HepG2 (cell line): Measurements from ENCODE around the gene RPL31. TPM values are rescaled to one million over a fixed set of nuclear protein-coding genes. Genes with fewer than 3 reads are reported as not detected.
A peak's percentile ranks its signal among the peaks of the same experiment; 100 is the strongest.

ENCODE experiments used
- ATAC-seq: fragments of 200-7000 bp; cut with Tn5 transposase; 3 replicates; pipeline ENCODE4 v1.9.1; 2020; ENCODE audit warnings: mild to moderate bottlenecking, moderate library complexity
- BruUV-seq: library from RNA; stranded (reverse); fragments of 400-500 nt; replicated peaks from 2 replicates; lab custom pipeline; 2021; lab: Mats Ljungman, UMichigan
- CTCF ChIA-PET: fragments of 300-600 bp; formaldehyde crosslinking; extraction: SDS; loops from one replicate; lab custom pipeline; 2021; ENCODE audit warnings: low total read pairs, inconsistent platforms, low intra/inter-chr PET ratio; lab: Yijun Ruan, JAX
- POLR2A ChIA-PET: fragments of 350-600 bp; sonication (Branson Sonifier 250); formaldehyde crosslinking; loops from one replicate; lab custom pipeline; 2020; ENCODE audit warnings: antibody characterized with exemption, inconsistent platforms; lab: Yijun Ruan, JAX
- DNase-seq: peaks from one replicate; pipeline ENCODE4 v3.0.0-alpha.2; 2015; ENCODE audit warnings: low spot score
- FAIRE-seq: peaks from 3 replicates; lab custom pipeline; 2011; peaks lifted over from hg19 to GRCh38; lab: Jason Lieb, UNC
- H2AFZ ChIP-seq: one replicate; pipeline ENCODE4 v1.6.1; 2011; ENCODE audit warnings: low read length, inconsistent platforms
- H3K27ac ChIP-seq: fragments of 300-600 bp; 3 replicates; pipeline ENCODE4 v1.8.0; 2011; ENCODE audit warnings: mixed run types, mild to moderate bottlenecking, mixed read lengths, low read length, inconsistent platforms; ENCODE audit not compliant: insufficient read depth; ENCODE audit errors: extremely low read length
- H3K27me3 ChIP-seq, 2 experiments: fragments of 200-600 bp in 1 of 2; 2 replicates in 1 of 2; 3 replicates in 1 of 2; pipeline versions ENCODE4 v1.6.0 to v1.8.0; 2011; ENCODE audit warnings: low read length in 2 of 2, mild to moderate bottlenecking in 2 of 2, moderate library complexity in 2 of 2, inconsistent platforms in 1 of 2; ENCODE audit not compliant: insufficient read depth in 2 of 2, control insufficient read depth in 1 of 2
- H3K36me3 ChIP-seq, 2 experiments: fragments of 200-600 bp in 1 of 2; replicated peaks in 1 of 2; 2 replicates in 1 of 2; 3 replicates in 1 of 2; pipeline versions ENCODE4 v1.5.1 to v1.8.0; 2011; ENCODE audit warnings: low read length in 2 of 2, inconsistent platforms in 1 of 2; ENCODE audit not compliant: insufficient read depth in 2 of 2, control insufficient read depth in 1 of 2
- H3K4me1 ChIP-seq: 2 replicates; pipeline ENCODE4 v1.5.1; 2012; ENCODE audit warnings: low read length, inconsistent platforms; ENCODE audit not compliant: insufficient read depth
- H3K4me2 ChIP-seq: 2 replicates; pipeline ENCODE4 v1.6.0; 2011; ENCODE audit warnings: low read depth, low read length, inconsistent platforms
- H3K4me3 ChIP-seq, 3 experiments: fragments of 200-600 bp in 1 of 3; sonication (generic), shearing (Covaris generic) in 1 of 3; replicated peaks in 1 of 3; 2 replicates each; pipeline ENCODE4 v1.5.1; 2011 to 2016; ENCODE audit warnings: low read length in 3 of 3, inconsistent platforms in 2 of 3, low read depth in 2 of 3, mild to moderate bottlenecking in 2 of 3, control low read depth in 1 of 3, mixed read lengths in 1 of 3; ENCODE audit not compliant: insufficient read depth in 1 of 3
- H3K79me2 ChIP-seq: one replicate; pipeline ENCODE4 v1.6.1; 2011; ENCODE audit warnings: low read length, inconsistent platforms; ENCODE audit not compliant: insufficient read depth
- H3K9ac ChIP-seq: 2 replicates; pipeline ENCODE4 v1.6.0; 2011; ENCODE audit warnings: mild to moderate bottlenecking, low read depth, low read length, inconsistent platforms; ENCODE audit not compliant: insufficient read depth
- H3K9me3 ChIP-seq: 2 replicates; pipeline ENCODE4 v1.5.1; 2012; ENCODE audit warnings: mild to moderate bottlenecking, low read length
- H4K20me1 ChIP-seq: 2 replicates; pipeline ENCODE4 v1.6.0; 2011; ENCODE audit warnings: inconsistent platforms, mild to moderate bottlenecking, low read length, moderate library complexity; ENCODE audit not compliant: insufficient read depth
- AGO2 ChIP-seq: fragments of 200-400 bp; formaldehyde crosslinking; optimal IDR thresholded peaks from 2 replicates; pipeline ENCODE3; 2017; ENCODE audit warnings: mild to moderate bottlenecking, low read depth, low read length, moderate library complexity
- ELF4 ChIP-seq: sonication (generic); formaldehyde crosslinking; IDR thresholded peaks from 2 replicates; pipeline ENCODE4 v1.5.0; 2020; ENCODE audit warnings: missing genetic modification reagents, mild to moderate bottlenecking, moderate library complexity, borderline replicate concordance
- GZF1 ChIP-seq: sonication (generic); formaldehyde crosslinking; IDR thresholded peaks from 2 replicates; pipeline ENCODE4 v1.5.1; 2020; ENCODE audit warnings: mild to moderate bottlenecking, missing genetic modification reagents
- HOXA7 ChIP-seq: sonication (generic); formaldehyde crosslinking; IDR thresholded peaks from 2 replicates; pipeline ENCODE4 v1.8.1; 2022; ENCODE audit warnings: mild to moderate bottlenecking, missing genetic modification reagents, moderate library complexity
- IKZF5 ChIP-seq: IDR thresholded peaks from 2 replicates; pipeline ENCODE4 v1.6.1; 2018; ENCODE audit warnings: missing genetic modification reagents, mild to moderate bottlenecking, missing compliant biosample characterization
- KDM2A ChIP-seq: sonication (generic); formaldehyde crosslinking; IDR thresholded peaks from 2 replicates; pipeline ENCODE4 v1.4.0; 2020; ENCODE audit warnings: low read depth, missing genetic modification reagents, borderline replicate concordance
- MLLT10 ChIP-seq: sonication (generic); formaldehyde crosslinking; IDR thresholded peaks from 2 replicates; pipeline ENCODE4 v1.4.0; 2020; ENCODE audit warnings: missing genetic modification reagents
- PRMT3 ChIP-seq: sonication (generic); formaldehyde crosslinking; IDR thresholded peaks from 2 replicates; pipeline ENCODE4 v1.8.1; 2022; ENCODE audit warnings: low read depth, mild to moderate bottlenecking, moderate library complexity, missing genetic modification reagents, borderline replicate concordance
- ZNF160 ChIP-seq: sonication (generic); formaldehyde crosslinking; IDR thresholded peaks from 2 replicates; pipeline ENCODE4 v1.8.0; 2022; ENCODE audit warnings: mild to moderate bottlenecking, inconsistent platforms, missing genetic modification reagents
- ZNF556 ChIP-seq: sonication (generic); formaldehyde crosslinking; IDR thresholded peaks from 2 replicates; pipeline ENCODE4 v1.4.0; 2020; ENCODE audit warnings: mild to moderate bottlenecking, missing genetic modification reagents, borderline replicate concordance
- WGBS: methylation state at CpG from one replicate; pipeline ENCODE4 v1.1.6; 2017; ENCODE audit warnings: low lambda C conversion rate; 5-methylcytosine and 5-hydroxymethylcytosine counted together
- in situ Hi-C: cut with HindIII; loops from 2 replicates; pipeline ENCODE4 v1.10.0; 2017; ENCODE audit warnings: low pct_unique_long_range_greater_than_20kb; ENCODE audit not compliant: extremely low pct_ligation_motif_present
- intact Hi-C: fragments of 100-400 bp; cut with micrococcal nuclease; formaldehyde crosslinking; loops from one replicate; pipeline ENCODE4 v1.10.0; 2022; ENCODE audit not compliant: unreplicated experiment
- polyA plus RNA-seq, 8 experiments: library from polyadenylated mRNA; depleted of rRNA in 3 of 8; stranded (reverse) in 7 of 8; unstranded in 1 of 8; fragments of >200 nt; fragmentation: Illumina TruSeq in 4 of 8; extraction: Trizol in 4 of 8; gene quantifications; 2 replicates each; pipeline versions ENCODE4 v1.2.1 to v1.2.3, GENCODE V29; 2011 to 2016; ENCODE audit warnings: low read depth in 4 of 8, missing spikeins in 1 of 8, mixed read lengths in 1 of 8; ENCODE audit not compliant: insufficient read depth in 1 of 8
- total RNA-seq, 5 experiments: library from RNA; depleted of rRNA; stranded (reverse); fragments of >200 nt; fragmentation: Illumina TruSeq; extraction: Trizol; gene quantifications; 2 replicates each; pipeline ENCODE4 v1.2.3, GENCODE V29; 2016; ENCODE audit warnings: low read depth in 1 of 5
- TF ChIP-seq, protein P1 (sequence below): IDR thresholded peaks from 2 replicates; pipeline ENCODE4 v1.6.1; 2016; ENCODE audit warnings: low read depth
- TF ChIP-seq, protein P2 (sequence below): sonication (generic); formaldehyde crosslinking; IDR thresholded peaks from 2 replicates; pipeline ENCODE4 v1.5.1; 2020; ENCODE audit warnings: mild to moderate bottlenecking, missing genetic modification reagents, moderate library complexity
- TF ChIP-seq, protein P3 (sequence below): sonication (generic); formaldehyde crosslinking; IDR thresholded peaks from 2 replicates; pipeline ENCODE4 v1.4.0; 2020; ENCODE audit warnings: missing genetic modification reagents
- TF ChIP-seq, protein P4 (sequence below): sonication (generic); formaldehyde crosslinking; IDR thresholded peaks from 2 replicates; pipeline ENCODE4 v1.4.0; 2020; ENCODE audit warnings: missing genetic modification reagents

Gene RPL31
- total and polyA plus RNA-seq, 2 of the 13 experiments (the other 11 are each of a cell fraction or from before 2014, with no cell fraction given): 3,331 to 3,582 TPM

DNA sequence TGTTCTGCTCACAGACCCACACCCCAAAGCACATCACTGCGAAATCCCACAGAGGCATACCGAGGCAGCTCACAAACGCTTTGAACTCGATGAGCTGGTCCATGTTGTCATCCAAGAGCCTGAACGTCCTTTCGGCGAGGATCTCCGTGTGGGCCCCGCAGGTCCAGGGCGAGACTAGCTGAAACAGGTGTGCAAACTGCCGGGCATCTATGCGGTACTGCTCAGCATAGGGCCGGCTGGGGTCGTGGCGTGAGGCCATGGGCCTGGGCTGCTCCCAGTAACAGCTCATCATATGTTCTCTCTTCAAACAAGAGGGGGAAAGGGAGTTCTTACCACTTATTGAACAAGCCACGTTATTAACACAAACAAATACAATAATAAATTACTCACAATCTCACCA, 20.1 kb downstream of the RPL31 start:
- Histone ChIP-seq H3K36me3 (peaks cover 20 to 77% of the 10 kb centered on the region in 2 experiments), H3K27me3 (no peaks in the 10 kb centered on the region), H3K4me3 (no peak overlapping the region), H3K9me3 (no peaks in the 10 kb centered on the region), H2AFZ (no peak overlapping the region), H3K79me2 (no peaks in the 10 kb centered on the region), H4K20me1 (no peaks in the 10 kb centered on the region), H3K27ac (no peak overlapping the region), H3K9ac (no peak overlapping the region), H3K4me1 (peaks cover 6% of the 10 kb centered on the region; the same call in 1 of the 2 replicates), H3K4me2 (no peak overlapping the region)
- ChIA-PET POLR2A (interaction anchor here (1.3 kb wide), 1 partner anchor 20 kb away, joined by 3 read pairs; the partner anchor contains the start of gene RPL31), CTCF (no interaction called here)
- ATAC-seq: peak; percentile 26
- intact Hi-C loops (loop anchor here (10.0 kb wide), 1 partner anchor 463 kb away; no protein-coding TSS in a partner anchor), in situ Hi-C loops (no loop called here)
- BruUV-seq: no TSS peak
- 96% methylated on average over 15 of the region's 16 CpGs for WGBS
- no peak for FAIRE-seq
- DNase-seq: no peak
- TF ChIP-seq, protein P1, sequence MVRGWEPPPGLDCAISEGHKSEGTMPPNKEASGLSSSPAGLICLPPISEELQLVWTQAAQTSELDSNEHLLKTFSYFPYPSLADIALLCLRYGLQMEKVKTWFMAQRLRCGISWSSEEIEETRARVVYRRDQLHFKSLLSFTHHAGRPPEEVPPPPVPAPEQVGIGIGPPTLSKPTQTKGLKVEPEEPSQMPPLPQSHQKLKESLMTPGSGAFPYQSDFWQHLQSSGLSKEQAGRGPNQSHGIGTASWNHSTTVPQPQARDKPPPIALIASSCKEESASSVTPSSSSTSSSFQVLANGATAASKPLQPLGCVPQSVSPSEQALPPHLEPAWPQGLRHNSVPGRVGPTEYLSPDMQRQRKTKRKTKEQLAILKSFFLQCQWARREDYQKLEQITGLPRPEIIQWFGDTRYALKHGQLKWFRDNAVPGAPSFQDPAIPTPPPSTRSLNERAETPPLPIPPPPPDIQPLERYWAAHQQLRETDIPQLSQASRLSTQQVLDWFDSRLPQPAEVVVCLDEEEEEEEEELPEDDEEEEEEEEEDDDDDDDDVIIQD (CRISPR knock-in tag): no peak
- TF ChIP-seq PRMT3 (no peak), GZF1 (CRISPR knock-in tag) (no peak), ELF4 (CRISPR knock-in tag) (no peak), KDM2A (CRISPR knock-in tag) (0 out of 2 replicates have a peak, but pooled peaks have one; percentile 15), ZNF160 (CRISPR knock-in tag) (no peak), MLLT10 (no peak), AGO2 (peak; percentile 49), ZNF556 (no peak), HOXA7 (CRISPR knock-in tag) (no peak), IKZF5 (CRISPR knock-in tag) (no peak)
- TF ChIP-seq, protein P2, sequence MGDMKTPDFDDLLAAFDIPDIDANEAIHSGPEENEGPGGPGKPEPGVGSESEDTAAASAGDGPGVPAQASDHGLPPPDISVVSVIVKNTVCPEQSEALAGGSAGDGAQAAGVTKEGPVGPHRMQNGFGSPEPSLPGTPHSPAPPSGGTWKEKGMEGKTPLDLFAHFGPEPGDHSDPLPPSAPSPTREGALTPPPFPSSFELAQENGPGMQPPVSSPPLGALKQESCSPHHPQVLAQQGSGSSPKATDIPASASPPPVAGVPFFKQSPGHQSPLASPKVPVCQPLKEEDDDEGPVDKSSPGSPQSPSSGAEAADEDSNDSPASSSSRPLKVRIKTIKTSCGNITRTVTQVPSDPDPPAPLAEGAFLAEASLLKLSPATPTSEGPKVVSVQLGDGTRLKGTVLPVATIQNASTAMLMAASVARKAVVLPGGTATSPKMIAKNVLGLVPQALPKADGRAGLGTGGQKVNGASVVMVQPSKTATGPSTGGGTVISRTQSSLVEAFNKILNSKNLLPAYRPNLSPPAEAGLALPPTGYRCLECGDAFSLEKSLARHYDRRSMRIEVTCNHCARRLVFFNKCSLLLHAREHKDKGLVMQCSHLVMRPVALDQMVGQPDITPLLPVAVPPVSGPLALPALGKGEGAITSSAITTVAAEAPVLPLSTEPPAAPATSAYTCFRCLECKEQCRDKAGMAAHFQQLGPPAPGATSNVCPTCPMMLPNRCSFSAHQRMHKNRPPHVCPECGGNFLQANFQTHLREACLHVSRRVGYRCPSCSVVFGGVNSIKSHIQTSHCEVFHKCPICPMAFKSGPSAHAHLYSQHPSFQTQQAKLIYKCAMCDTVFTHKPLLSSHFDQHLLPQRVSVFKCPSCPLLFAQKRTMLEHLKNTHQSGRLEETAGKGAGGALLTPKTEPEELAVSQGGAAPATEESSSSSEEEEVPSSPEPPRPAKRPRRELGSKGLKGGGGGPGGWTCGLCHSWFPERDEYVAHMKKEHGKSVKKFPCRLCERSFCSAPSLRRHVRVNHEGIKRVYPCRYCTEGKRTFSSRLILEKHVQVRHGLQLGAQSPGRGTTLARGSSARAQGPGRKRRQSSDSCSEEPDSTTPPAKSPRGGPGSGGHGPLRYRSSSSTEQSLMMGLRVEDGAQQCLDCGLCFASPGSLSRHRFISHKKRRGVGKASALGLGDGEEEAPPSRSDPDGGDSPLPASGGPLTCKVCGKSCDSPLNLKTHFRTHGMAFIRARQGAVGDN (CRISPR knock-in tag): peak; percentile 30; the same call in 1 of the 2 replicates
- TF ChIP-seq, protein P3, sequence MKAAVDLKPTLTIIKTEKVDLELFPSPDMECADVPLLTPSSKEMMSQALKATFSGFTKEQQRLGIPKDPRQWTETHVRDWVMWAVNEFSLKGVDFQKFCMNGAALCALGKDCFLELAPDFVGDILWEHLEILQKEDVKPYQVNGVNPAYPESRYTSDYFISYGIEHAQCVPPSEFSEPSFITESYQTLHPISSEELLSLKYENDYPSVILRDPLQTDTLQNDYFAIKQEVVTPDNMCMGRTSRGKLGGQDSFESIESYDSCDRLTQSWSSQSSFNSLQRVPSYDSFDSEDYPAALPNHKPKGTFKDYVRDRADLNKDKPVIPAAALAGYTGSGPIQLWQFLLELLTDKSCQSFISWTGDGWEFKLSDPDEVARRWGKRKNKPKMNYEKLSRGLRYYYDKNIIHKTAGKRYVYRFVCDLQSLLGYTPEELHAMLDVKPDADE (CRISPR knock-in tag): no peak
- TF ChIP-seq, protein P4, sequence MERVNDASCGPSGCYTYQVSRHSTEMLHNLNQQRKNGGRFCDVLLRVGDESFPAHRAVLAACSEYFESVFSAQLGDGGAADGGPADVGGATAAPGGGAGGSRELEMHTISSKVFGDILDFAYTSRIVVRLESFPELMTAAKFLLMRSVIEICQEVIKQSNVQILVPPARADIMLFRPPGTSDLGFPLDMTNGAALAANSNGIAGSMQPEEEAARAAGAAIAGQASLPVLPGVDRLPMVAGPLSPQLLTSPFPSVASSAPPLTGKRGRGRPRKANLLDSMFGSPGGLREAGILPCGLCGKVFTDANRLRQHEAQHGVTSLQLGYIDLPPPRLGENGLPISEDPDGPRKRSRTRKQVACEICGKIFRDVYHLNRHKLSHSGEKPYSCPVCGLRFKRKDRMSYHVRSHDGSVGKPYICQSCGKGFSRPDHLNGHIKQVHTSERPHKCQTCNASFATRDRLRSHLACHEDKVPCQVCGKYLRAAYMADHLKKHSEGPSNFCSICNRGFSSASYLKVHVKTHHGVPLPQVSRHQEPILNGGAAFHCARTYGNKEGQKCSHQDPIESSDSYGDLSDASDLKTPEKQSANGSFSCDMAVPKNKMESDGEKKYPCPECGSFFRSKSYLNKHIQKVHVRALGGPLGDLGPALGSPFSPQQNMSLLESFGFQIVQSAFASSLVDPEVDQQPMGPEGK (CRISPR knock-in tag): no peak
